Colonic mucosa (tissue), 4 donors: ENCODE results near the gene ARMC5. TPM values are rescaled to one million over a fixed set of nuclear protein-coding genes. Genes with fewer than 3 reads are reported as not detected.

ENCODE experiments used
- DNase-seq: peaks from one replicate; pipeline ENCODE4 v3.0.0-alpha.2; 2020
- H3K27ac ChIP-seq: fragments of 200-600 bp; one replicate; pipeline ENCODE4 v1.8.0; 2021
- H3K27me3 ChIP-seq: fragments of 200-600 bp; one replicate; pipeline ENCODE4 v1.8.0; 2021
- H3K36me3 ChIP-seq: fragments of 200-600 bp; one replicate; pipeline ENCODE4 v1.8.0; 2021
- H3K4me1 ChIP-seq: fragments of 200-600 bp; one replicate; pipeline ENCODE4 v1.8.0; 2021; ENCODE audit warnings: mild to moderate bottlenecking
- H3K4me3 ChIP-seq: fragments of 200-600 bp; one replicate; pipeline ENCODE4 v1.8.0; 2021
- H3K9ac ChIP-seq, 2 donors: one replicate each; pipeline ENCODE4 v1.7.0; 2013; ENCODE audit warnings: control low read depth in 2 of 2, low read depth in 2 of 2, low read length in 2 of 2
- H3K9me3 ChIP-seq: fragments of 200-600 bp; one replicate; pipeline ENCODE4 v1.8.0; 2021
- intact Hi-C: fragments of 100-400 bp; cut with DNase I; formaldehyde crosslinking; loops from one replicate; pipeline ENCODE4 v1.14.1; 2022
- total RNA-seq, 2 donors: library from RNA; stranded (reverse); fragmentation: NEBNext Ultra II Directional in 1 of 2; extraction: Animal tissue kit (Norgen Biotek cat#: 25700) in 1 of 2; gene quantifications; one replicate each; pipeline ENCODE4 v1.2.1, GENCODE V29; 2021
- TF ChIP-seq, protein P1 (sequence below): fragments of 200-600 bp; IDR thresholded peaks from one replicate; pipeline ENCODE4 v1.8.0; 2022; ENCODE audit warnings: antibody characterized with exemption, mild to moderate bottlenecking
- donor health status: healthy.
- donor health status: DM: no; HTN: no; CAD: no.
- donor health status: DM: no; HTN: no; CAD: no.

Gene ARMC5, protein sequence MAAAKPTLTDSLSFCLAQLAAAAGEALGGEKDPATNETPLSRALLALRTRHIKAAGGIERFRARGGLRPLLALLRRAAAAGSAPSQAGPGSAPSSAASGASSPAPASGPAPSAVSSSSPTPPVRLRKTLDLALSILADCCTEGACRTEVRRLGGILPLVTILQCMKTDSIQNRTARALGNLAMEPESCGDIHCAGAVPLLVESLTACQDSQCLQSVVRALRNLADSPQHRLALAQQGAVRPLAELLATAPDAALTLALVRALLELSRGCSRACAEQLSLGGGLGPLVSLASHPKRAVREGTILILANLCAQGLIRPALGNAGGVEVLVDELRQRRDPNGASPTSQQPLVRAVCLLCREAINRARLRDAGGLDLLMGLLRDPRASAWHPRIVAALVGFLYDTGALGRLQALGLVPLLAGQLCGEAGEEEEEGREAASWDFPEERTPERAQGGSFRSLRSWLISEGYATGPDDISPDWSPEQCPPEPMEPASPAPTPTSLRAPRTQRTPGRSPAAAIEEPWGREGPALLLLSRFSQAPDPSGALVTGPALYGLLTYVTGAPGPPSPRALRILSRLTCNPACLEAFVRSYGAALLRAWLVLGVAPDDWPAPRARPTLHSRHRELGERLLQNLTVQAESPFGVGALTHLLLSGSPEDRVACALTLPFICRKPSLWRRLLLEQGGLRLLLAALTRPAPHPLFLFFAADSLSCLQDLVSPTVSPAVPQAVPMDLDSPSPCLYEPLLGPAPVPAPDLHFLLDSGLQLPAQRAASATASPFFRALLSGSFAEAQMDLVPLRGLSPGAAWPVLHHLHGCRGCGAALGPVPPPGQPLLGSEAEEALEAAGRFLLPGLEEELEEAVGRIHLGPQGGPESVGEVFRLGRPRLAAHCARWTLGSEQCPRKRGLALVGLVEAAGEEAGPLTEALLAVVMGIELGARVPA
- total RNA-seq: 10 to 100 TPM in 1 of 2 donors, 1 to 10 TPM in 1; 5.5 to 13.2 TPM

DNA sequence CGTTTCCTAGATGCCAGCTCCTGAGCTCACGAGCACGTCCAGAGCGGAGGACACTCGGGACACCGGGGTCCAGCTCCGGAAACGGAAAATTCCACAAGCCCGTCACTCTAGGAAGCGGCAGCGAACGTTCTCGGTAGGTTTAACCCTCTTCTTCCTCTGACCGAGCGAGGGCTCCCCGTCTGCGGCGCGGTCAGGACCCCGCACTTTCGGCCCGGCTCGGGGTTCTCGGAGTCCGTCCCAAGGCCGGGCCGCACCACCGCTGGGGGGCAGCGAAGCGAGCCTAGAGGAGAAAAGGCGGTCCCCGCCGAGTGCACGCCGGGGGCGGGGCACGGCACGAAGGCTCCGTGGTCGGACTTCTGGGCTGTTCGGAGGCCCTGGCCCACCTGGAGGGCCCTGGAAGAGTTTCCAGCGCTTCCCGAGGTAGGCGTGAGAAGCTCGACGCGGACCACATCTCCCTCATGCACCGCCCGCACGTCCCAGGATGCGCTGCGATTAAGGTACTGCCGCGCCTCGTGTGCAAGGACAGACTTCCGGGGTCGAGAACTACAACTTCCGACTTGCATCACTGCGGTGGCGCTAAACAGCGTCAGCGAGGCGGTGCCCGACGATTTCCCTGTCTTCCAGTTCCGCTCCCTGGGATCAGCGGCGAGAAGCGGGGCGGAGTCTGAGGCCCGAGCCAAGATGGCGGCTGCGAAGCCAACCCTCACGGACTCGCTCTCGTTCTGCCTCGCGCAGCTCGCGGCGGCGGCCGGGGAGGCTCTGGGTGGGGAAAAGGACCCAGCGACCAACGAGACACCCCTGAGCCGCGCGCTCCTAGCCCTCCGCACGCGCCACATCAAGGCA is at the start of gene ARMC5:
Gene ARMC5, plus strand, starts transcription at position 658 of the 843 bp plus-strand sequence. Its CDS starts 24 bp downstream, at position 682.
- TF ChIP-seq, protein P1, sequence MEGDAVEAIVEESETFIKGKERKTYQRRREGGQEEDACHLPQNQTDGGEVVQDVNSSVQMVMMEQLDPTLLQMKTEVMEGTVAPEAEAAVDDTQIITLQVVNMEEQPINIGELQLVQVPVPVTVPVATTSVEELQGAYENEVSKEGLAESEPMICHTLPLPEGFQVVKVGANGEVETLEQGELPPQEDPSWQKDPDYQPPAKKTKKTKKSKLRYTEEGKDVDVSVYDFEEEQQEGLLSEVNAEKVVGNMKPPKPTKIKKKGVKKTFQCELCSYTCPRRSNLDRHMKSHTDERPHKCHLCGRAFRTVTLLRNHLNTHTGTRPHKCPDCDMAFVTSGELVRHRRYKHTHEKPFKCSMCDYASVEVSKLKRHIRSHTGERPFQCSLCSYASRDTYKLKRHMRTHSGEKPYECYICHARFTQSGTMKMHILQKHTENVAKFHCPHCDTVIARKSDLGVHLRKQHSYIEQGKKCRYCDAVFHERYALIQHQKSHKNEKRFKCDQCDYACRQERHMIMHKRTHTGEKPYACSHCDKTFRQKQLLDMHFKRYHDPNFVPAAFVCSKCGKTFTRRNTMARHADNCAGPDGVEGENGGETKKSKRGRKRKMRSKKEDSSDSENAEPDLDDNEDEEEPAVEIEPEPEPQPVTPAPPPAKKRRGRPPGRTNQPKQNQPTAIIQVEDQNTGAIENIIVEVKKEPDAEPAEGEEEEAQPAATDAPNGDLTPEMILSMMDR: peak; percentile 47
- Histone ChIP-seq H3K36me3 (no peaks in the 10 kb centered on the region), H3K27ac (peak within 1 kb of the TSS; percentile 91), H3K9me3 (no peaks in the 10 kb centered on the region), H3K27me3 (no peaks in the 10 kb centered on the region), H3K9ac (peak within 1 kb of the TSS; percentile 85 to 97), H3K4me3 (peak within 1 kb of the TSS; percentile 71), H3K4me1 (peaks cover 27% of the 10 kb centered on the region)
- peak; percentile 98 for DNase-seq
- intact Hi-C loops: loop anchor here (10.0 kb wide), 2 partner anchors 274 to 406 kb away; partner anchors contain the start of gene FUS

DNA sequence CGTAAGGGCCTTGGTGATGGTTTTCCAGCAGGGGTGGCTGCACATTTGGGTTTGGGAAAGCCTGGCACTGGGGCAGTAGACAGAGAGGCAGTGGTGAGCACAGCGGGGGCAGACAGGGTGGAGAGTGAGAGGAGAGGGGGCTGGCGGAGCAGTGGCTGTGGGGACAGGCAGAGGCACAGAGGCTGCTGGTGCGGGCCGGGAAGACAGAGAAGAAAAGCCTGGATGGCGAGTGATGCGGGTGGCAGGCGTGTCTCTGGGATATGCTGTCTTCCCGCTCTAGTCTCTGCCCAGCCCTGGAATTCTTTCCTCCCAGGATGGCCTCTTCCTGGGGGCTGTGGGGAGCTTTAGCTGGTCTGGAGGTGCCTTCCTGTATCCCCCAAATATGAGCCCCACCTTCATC is 49.2 kb upstream of the ARMC5 start:
- Histone ChIP-seq H3K4me1 (no peaks in the 10 kb centered on the region), H3K9me3 (no peaks in the 10 kb centered on the region), H3K9ac (no peak overlapping the region), H3K4me3 (no peak overlapping the region), H3K27ac (no peak overlapping the region), H3K27me3 (no peaks in the 10 kb centered on the region), H3K36me3 (no peaks in the 10 kb centered on the region)
- no peak for DNase-seq
- TF ChIP-seq, protein P1: no peak
- intact Hi-C loops: no loop called here

DNA sequence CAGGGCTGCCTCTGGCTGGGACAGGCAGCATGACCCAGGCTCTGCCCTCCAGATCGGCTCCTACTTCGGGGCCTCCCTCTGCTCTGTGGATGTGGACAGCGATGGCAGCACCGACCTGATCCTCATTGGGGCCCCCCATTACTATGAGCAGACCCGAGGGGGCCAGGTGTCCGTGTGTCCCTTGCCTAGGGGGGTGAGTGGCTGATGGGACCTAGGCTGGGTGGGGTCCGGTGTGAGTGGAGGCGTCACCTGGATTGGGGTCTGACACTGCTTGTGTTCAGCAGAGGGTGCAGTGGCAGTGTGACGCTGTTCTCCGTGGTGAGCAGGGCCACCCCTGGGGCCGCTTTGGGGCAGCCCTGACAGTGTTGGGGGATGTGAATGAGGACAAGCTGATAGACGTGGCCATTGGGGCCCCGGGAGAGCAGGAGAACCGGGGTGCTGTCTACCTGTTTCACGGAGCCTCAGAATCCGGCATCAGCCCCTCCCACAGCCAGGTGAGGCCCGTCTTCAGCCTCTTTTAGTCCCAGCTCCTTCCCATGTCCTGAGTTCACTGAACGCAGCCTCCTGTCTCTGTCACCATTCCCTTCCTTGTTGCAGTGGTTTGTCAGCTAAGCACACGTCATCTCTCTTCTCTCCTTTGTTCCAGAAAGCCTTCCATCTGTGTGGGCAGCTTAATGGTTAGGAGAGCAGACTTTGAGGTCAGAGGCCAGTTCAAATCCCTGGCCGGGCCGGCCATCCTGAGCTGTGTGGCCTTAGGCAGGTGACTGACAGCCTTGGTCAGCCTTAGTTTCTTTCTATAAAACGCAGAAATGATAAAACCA is 48.1 kb upstream of the ARMC5 start:
- H3K4me1 ChIP-seq: no peaks in the 10 kb centered on the region
- no peak overlapping the region for H3K4me3 ChIP-seq
- no peaks in the 10 kb centered on the region for H3K27me3 ChIP-seq
- TF ChIP-seq, protein P1: no peak
- intact Hi-C loops: no loop called here
- no peak for DNase-seq
- H3K27ac ChIP-seq: no peak overlapping the region
- H3K9me3 ChIP-seq: no peaks in the 10 kb centered on the region
- H3K36me3 ChIP-seq: no peaks in the 10 kb centered on the region
- H3K9ac ChIP-seq: no peak overlapping the region

DNA sequence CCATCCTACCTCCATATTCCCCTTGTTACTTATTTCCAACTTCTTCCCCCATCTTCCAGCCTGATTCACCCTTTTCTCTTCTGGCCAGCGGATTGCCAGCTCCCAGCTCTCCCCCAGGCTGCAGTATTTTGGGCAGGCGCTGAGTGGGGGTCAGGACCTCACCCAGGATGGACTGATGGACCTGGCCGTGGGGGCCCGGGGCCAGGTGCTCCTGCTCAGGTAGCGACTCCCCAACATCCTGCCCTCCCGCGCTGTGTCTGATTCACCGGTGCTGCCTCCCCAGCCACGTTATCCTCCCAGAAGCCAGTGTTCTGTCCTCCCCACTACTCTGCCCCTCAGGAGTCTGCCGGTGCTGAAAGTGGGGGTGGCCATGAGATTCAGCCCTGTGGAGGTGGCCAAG is 46.6 kb upstream of the ARMC5 start:
- TF ChIP-seq, protein P1: no peak
- intact Hi-C loops: no loop called here
- no peak for DNase-seq

More for the DNA sequence above, 46.6 kb upstream of the ARMC5 start:
- Histone ChIP-seq H3K36me3 (no peaks in the 10 kb centered on the region), H3K4me1 (no peaks in the 10 kb centered on the region), H3K4me3 (no peak overlapping the region), H3K27me3 (no peaks in the 10 kb centered on the region), H3K9me3 (no peaks in the 10 kb centered on the region), H3K27ac (no peak overlapping the region), H3K9ac (no peak overlapping the region)
